Activated CD4-positive, alpha-beta T cell treated with anti-CD3 and anti-CD28 coated beads, Interleukin-2, Interleukin-4, amounts not matched to agents 100 ng/mL and 50 ng/mL, durations not matched to agents 16 hours and 8 hours (primary cell): Measurements from ENCODE around the gene CCM2L.
A peak's percentile ranks its signal among the peaks of the same experiment; 100 is the strongest.

ENCODE experiments used
- DNase-seq: peaks from one replicate; pipeline ENCODE4 v3.0.0-alpha.2; 2020; ENCODE audit warnings: low spot score

The CCM2L gene

GRCh38 chr20:31992086-31992485 is 18.2 kb upstream of the CCM2L start:
- no peak for DNase-seq

- no peak for DNase-seq
Observed at GRCh38 chr20:31996996-31997395, 13.2 kb upstream of the CCM2L start.

DNA sequence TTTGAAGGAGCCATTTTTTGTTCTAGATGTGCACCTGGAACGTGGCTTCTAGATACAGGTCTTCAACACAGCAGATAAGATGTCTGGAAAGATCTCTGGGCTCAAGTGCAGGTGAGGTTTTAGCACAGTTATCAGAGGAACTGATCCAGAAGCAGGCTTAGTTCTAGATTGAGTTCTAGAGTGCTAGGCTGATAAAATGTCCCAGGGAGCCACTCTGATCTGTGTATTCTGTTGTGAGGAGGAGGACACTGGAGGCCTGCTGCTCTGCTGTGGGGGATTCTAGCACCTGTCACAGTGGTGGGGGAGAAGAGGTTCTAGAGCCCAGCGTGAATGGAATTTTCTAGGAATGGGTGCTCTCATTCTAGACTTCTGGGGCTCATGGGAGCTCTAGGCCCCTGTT is 12.0 kb upstream of the CCM2L start:
- no peak for DNase-seq

DNA sequence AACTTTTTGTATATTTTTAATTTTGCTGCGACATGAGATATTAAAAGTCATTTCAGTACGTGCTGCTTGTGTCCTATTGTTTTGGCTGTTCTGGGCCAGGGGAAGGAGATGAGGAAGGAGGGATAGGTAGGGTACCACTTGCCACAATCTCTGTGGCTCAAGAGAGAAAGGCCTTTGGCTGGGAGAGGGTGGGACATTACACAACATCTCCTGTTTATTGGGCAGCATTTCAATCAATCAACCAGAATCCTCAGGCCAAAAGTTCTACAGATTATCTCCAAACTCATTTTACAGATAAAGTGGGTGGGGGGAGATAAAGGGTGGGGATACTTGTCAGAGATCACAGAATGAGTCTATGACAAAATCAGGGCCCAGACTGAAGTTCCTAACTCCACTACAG is 6.9 kb upstream of the CCM2L start:
- no peak for DNase-seq

DNA sequence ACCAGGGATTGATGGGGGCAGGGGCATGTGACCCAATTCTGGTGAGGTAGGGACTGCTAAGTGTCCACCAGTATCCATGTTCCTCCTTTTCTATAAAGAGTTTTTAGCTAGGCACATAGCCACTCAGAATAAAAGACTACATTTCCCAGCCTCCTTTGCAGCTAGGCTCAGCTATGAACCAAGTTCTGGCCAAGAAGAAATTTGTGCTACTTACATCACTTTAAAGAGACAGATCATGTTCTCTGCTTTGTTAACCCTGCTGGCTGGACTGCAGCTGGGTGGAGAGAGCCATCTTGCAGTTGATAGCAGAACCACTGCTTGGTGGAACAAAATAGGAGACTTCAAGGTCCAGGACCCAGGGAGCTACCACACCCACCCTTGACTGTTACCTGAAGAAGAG is 5.3 kb upstream of the CCM2L start:
- DNase-seq: no peak

GRCh38 chr20:32006053-32006452 is 4.2 kb upstream of the CCM2L start:
- DNase-seq: no peak

GRCh38 chr20:32006841-32007786 is 3.1 kb upstream of the CCM2L start:
- no peak for DNase-seq

GRCh38 chr20:32007787-32008616 is 2.2 kb upstream of the CCM2L start:
- no peak for DNase-seq

- DNase-seq: no peak
Observed at GRCh38 chr20:32009564-32009963, 674 bp upstream of the CCM2L start.

GRCh38 chr20:32010666-32011065 is 428 bp downstream of the CCM2L start:
- no peak for DNase-seq

- no peak for DNase-seq
Observed at GRCh38 chr20:32012159-32012688, 2.0 kb downstream of the CCM2L start.

DNA sequence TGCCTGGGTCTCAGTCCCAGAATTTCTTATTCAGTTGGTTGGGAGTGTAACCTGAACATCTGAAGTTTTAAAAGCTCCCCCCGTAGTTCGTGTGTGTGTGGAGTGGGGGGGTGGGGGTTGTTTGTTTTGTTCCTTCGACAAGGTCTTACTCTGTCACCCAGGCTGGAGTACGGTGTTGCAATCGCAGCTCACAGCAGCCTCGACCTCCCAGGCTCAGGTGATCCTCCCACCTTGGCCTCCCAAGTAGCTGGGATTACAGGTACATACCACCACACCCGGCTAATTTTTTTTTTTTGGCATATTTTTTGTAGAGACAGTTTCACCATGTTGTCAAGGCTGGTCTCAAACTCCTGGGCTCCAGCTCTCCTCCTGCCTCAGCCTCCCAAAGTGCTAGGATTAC is 3.1 kb downstream of the CCM2L start:
- no peak for DNase-seq

GRCh38 chr20:32017711-32018251 is 7.5 kb downstream of the CCM2L start:
- no peak for DNase-seq

- peak; percentile 12 for DNase-seq
Observed at GRCh38 chr20:32018269-32019155, 8.3 kb downstream of the CCM2L start.

GRCh38 chr20:32019156-32019510 is 8.9 kb downstream of the CCM2L start:
- no peak for DNase-seq

GRCh38 chr20:32019563-32020463 is 9.6 kb downstream of the CCM2L start:
- no peak for DNase-seq

DNA sequence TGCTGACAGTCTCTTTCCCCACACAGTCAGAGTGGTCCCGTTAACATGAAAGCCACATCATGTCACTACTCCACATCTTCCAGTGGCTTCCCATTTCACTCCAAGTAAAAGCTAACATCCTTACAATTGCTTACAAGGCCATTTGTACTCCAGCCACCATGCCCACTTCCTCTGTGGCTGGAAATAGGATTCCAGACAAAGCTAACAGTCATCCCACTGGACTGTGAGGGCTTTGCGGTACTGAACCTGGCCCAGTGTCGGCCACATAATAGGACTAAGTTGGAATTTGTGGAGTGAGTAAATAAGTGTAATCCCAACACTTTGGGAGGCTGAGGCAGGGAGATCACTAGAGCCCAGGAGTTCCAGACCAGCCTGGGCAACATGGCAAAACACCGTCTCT is 10.9 kb downstream of the CCM2L start:
- DNase-seq: no peak

- no peak for DNase-seq
Observed at GRCh38 chr20:32024683-32025295, 14.6 kb downstream of the CCM2L start.

- no peak for DNase-seq
Observed at GRCh38 chr20:32027643-32028042, 17.4 kb downstream of the CCM2L start.
